IMR-90 (cell line): ENCODE data around the gene PCSK5. TPM values are rescaled to one million over a fixed set of nuclear protein-coding genes. Genes with fewer than 3 reads are reported as not detected.
"Not testable (repeated sequence)": the region's sequence is repeated elsewhere in the genome, so short reads cannot be mapped to it uniquely, and the experiment has no call there.

Experiments
- ATAC-seq: fragments of 200-7000 bp; cut with Tn5 transposase; 2 replicates; pipeline ENCODE4 v1.9.1; 2020; ENCODE audit warnings: low read depth, mild to moderate bottlenecking, moderate library complexity
- BruUV-seq: library from RNA; stranded (reverse); fragments of 400-500 nt; replicated peaks from 2 replicates; lab custom pipeline; 2021; lab: Mats Ljungman, UMichigan
- CTCF ChIA-PET: fragments of 300-600 bp; formaldehyde crosslinking; extraction: SDS; loops from one replicate; lab custom pipeline; 2021; ENCODE audit warnings: antibody characterized with exemption; lab: Yijun Ruan, JAX
- POLR2A ChIA-PET: fragments of 300-600 bp; sonication (Branson Sonifier 250); formaldehyde crosslinking; loops from one replicate; lab custom pipeline; 2022; ENCODE audit warnings: antibody characterized with exemption; ENCODE audit not compliant: unreplicated experiment; lab: Charles Lee
- DNase-seq: peaks from one replicate; pipeline ENCODE4 v3.0.0; 2013
- H2AFZ ChIP-seq: replicated peaks from 2 replicates; pipeline ENCODE3; 2013; ENCODE audit warnings: low read length, mild to moderate bottlenecking; ENCODE audit not compliant: poor library complexity
- H2AK5ac ChIP-seq: 2 replicates; pipeline ENCODE4 v1.6.1; 2013; ENCODE audit warnings: low read depth, low read length, inconsistent platforms
- H2AK9ac ChIP-seq: replicated peaks from 2 replicates; pipeline ENCODE3; 2013; ENCODE audit warnings: mild to moderate bottlenecking, low read depth, low read length, moderate library complexity; ENCODE audit not compliant: poor library complexity
- H2BK120ac ChIP-seq: 2 replicates; pipeline ENCODE4 v1.6.1; 2013; ENCODE audit warnings: low read depth, low read length, inconsistent platforms
- H2BK15ac ChIP-seq: 3 replicates; pipeline ENCODE4 v1.6.1; 2013; ENCODE audit warnings: low read depth, low read length, inconsistent platforms
- H2BK20ac ChIP-seq: 2 replicates; pipeline ENCODE4 v1.6.1; 2013; ENCODE audit warnings: low read depth, mild to moderate bottlenecking, inconsistent platforms, low read length, moderate library complexity
- H2BK5ac ChIP-seq: 2 replicates; pipeline ENCODE4 v1.6.1; 2013; ENCODE audit warnings: mild to moderate bottlenecking, low read depth, low read length, inconsistent platforms; ENCODE audit not compliant: poor library complexity, severe bottlenecking
- H3K14ac ChIP-seq: replicated peaks from 2 replicates; pipeline ENCODE4 v1.6.1; 2013; ENCODE audit warnings: low read depth, low read length, inconsistent platforms
- H3K18ac ChIP-seq: 2 replicates; pipeline ENCODE4 v1.6.1; 2013; ENCODE audit warnings: low read depth, low read length, control low read depth
- H3K23ac ChIP-seq: 2 replicates; pipeline ENCODE4 v1.6.1; 2013; ENCODE audit warnings: low read depth, low read length, inconsistent platforms
- H3K27ac ChIP-seq: 2 replicates; pipeline ENCODE4 v1.5.1; 2013; ENCODE audit warnings: mild to moderate bottlenecking, control low read depth, low read length; ENCODE audit not compliant: insufficient read depth
- H3K27me3 ChIP-seq: 2 replicates; pipeline ENCODE4 v1.6.1; 2013; ENCODE audit warnings: low read length; ENCODE audit not compliant: control insufficient read depth, insufficient read depth
- H3K36me3 ChIP-seq: 2 replicates; pipeline ENCODE4 v1.6.1; 2013; ENCODE audit warnings: low read length, mixed read lengths; ENCODE audit not compliant: control insufficient read depth, insufficient read depth
- H3K4ac ChIP-seq: 2 replicates; pipeline ENCODE4 v1.6.1; 2013; ENCODE audit warnings: low read depth, low read length, inconsistent platforms
- H3K4me1 ChIP-seq: 2 replicates; pipeline ENCODE4 v1.6.1; 2013; ENCODE audit warnings: low read length, mixed read lengths; ENCODE audit not compliant: control insufficient read depth, insufficient read depth
- H3K4me2 ChIP-seq: 2 replicates; pipeline ENCODE4 v1.6.1; 2013; ENCODE audit warnings: low read depth, mild to moderate bottlenecking, control low read depth, low read length, moderate library complexity
- H3K4me3 ChIP-seq: 2 replicates; pipeline ENCODE4 v1.5.1; 2013; ENCODE audit warnings: low read depth, mild to moderate bottlenecking, control low read depth, low read length, moderate library complexity; ENCODE audit not compliant: insufficient read depth
- H3K56ac ChIP-seq: 2 replicates; pipeline ENCODE4 v1.6.1; 2013; ENCODE audit warnings: low read length, inconsistent platforms; ENCODE audit not compliant: insufficient read depth; ENCODE audit errors: extremely low read depth
- H3K79me1 ChIP-seq, 2 experiments: 2 replicates each; pipeline ENCODE4 v1.6.1; 2013; ENCODE audit warnings: low read length in 2 of 2, inconsistent platforms in 1 of 2, low read depth in 1 of 2
- H3K9ac ChIP-seq: 2 replicates; pipeline ENCODE4 v1.6.1; 2013; ENCODE audit warnings: low read depth, low read length, control low read depth
- H3K9me1 ChIP-seq: 2 replicates; pipeline ENCODE4 v1.6.1; 2013; ENCODE audit warnings: low read length, inconsistent platforms; ENCODE audit not compliant: insufficient read depth
- H3K9me3 ChIP-seq: 2 replicates; pipeline ENCODE4 v1.6.1; 2013; ENCODE audit warnings: low read length; ENCODE audit not compliant: control insufficient read depth, insufficient read depth
- H4K20me1 ChIP-seq: 2 replicates; pipeline ENCODE4 v1.6.1; 2013; ENCODE audit warnings: low read length, inconsistent platforms; ENCODE audit not compliant: insufficient read depth
- H4K5ac ChIP-seq: 2 replicates; pipeline ENCODE4 v1.6.1; 2013; ENCODE audit warnings: mild to moderate bottlenecking, low read depth, low read length, control low read depth
- H4K8ac ChIP-seq, 2 experiments: 2 replicates each; pipeline ENCODE4 v1.6.1; 2013; ENCODE audit warnings: low read depth in 2 of 2, low read length in 2 of 2, control low read depth in 1 of 2, inconsistent platforms in 1 of 2
- H4K91ac ChIP-seq: 2 replicates; pipeline ENCODE4 v1.6.1; 2013; ENCODE audit warnings: low read depth, low read length, inconsistent platforms; ENCODE audit not compliant: insufficient read depth
- WGBS, 2 experiments: methylation state at CpG; one replicate each; pipeline versions ENCODE4 v1.1.5 to v1.1.7; 2013; ENCODE audit warnings: missing lambda C conversion rate in 2 of 2; ENCODE audit not compliant: insufficient read length in 1 of 2; ENCODE audit errors: extremely low coverage in 2 of 2; 5-methylcytosine and 5-hydroxymethylcytosine counted together
- dilution Hi-C: fragments of 300-500 bp; cut with HindIII; formaldehyde crosslinking; loops from one replicate; pipeline ENCODE4 v1.14.3; 2018; ENCODE audit warnings: low sequenced_read_pairs; ENCODE audit not compliant: unreplicated experiment
- in situ Hi-C: fragments of 300-500 bp; cut with MboI; formaldehyde crosslinking; loops from 3 replicates; pipeline ENCODE4 v1.14.3; 2019; ENCODE audit warnings: low sequenced_read_pairs, inconsistent platforms, mixed read lengths
- intact Hi-C: fragments of 100-400 bp; cut with micrococcal nuclease; formaldehyde crosslinking; loops from 2 replicates; pipeline ENCODE4 v1.10.0; 2022
- polyA plus RNA-seq, 3 experiments: library from polyadenylated mRNA; depleted of rRNA; stranded (reverse); fragments of >200 nt; gene quantifications; 2 replicates each; pipeline ENCODE4 v1.2.3, GENCODE V29; 2012; ENCODE audit warnings: low replicate concordance in 1 of 3
- total RNA-seq: library from RNA; depleted of rRNA; stranded (reverse); fragments of >200 nt; gene quantifications from 2 replicates; pipeline ENCODE4 v1.2.3, GENCODE V29; 2012

Gene PCSK5
- total and polyA plus RNA-seq, 2 of the 4 experiments (the other 2 are of a cell fraction), result 1.5 to 3.0 TPM

DNA sequence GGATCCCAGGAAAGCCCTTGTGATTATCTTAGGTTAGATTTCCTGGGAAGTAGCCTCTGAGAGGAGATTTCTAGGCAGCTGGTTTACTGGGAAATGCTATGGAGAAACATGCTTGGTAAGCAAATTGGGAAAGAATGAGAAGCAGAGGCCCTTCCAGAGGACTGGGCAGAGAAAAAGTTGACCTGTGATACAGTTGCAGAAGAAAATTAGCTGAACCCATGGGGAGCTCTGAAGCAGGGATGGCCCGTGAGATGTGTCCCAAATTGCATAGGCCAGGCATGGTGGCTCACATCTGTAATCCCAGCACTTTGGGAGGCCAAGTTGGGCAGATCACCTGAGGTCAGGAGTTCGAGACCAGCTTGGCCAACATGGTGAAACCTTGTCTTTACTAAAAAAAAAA, 21.9 kb upstream of the PCSK5 start:
- H4K20me1 ChIP-seq, intact Hi-C loops, H3K56ac ChIP-seq, H2AK5ac ChIP-seq, H3K4me1 ChIP-seq, H3K79me1 ChIP-seq, DNase-seq, H4K91ac ChIP-seq, H2BK15ac ChIP-seq, H3K9ac ChIP-seq, ATAC-seq, H2BK120ac ChIP-seq, H3K18ac ChIP-seq, H2BK20ac ChIP-seq, H3K36me3 ChIP-seq, H3K27me3 ChIP-seq, H2AFZ ChIP-seq, BruUV-seq, H2BK5ac ChIP-seq, H4K5ac ChIP-seq, H3K14ac ChIP-seq, H3K27ac ChIP-seq, in situ Hi-C loops, H3K9me1 ChIP-seq, H3K9me3 ChIP-seq, POLR2A ChIA-PET, H3K23ac ChIP-seq, dilution Hi-C loops, H3K4me2 ChIP-seq, H4K8ac ChIP-seq, H2AK9ac ChIP-seq, H3K4ac ChIP-seq, H3K4me3 ChIP-seq: not testable (repeated sequence)
- WGBS, 2 experiments, result no CpG with 5 or more reads among the region's 2 CpGs
- CTCF ChIA-PET, result interaction anchor here (0.6 to 1.4 kb wide), 5 partner anchors 14 to 534 kb away, joined by 3 to 6 read pairs (median 3); no protein-coding TSS in a partner anchor
